GM18499 (cell line): Measurements from ENCODE around the gene GLIPR2.
"Not testable (repeated sequence)": the region's sequence is repeated elsewhere in the genome, so short reads cannot be mapped to it uniquely, and the experiment has no call there.

Source experiments
- ATAC-seq: cut with Tn5 transposase; IDR thresholded peaks from one replicate; pipeline ENCODE4 v1.9.1; 2021; ENCODE audit warnings: moderate number of reproducible peaks; ENCODE audit not compliant: insufficient read depth, unreplicated experiment

GLIPR2 gene

GRCh38 chr9:36142510-36143244, 6.1 kb downstream of the GLIPR2 start:
- ATAC-seq = no peak

GRCh38 chr9:36143245-36143641, 6.7 kb downstream of the GLIPR2 start:
- no peak for ATAC-seq

- ATAC-seq = no peak
Measured at GRCh38 chr9:36144309-36145232, 8.0 kb downstream of the GLIPR2 start.

- no peak for ATAC-seq
Measured at GRCh38 chr9:36145970-36146369, 9.4 kb downstream of the GLIPR2 start.

- ATAC-seq = no peak
Measured at GRCh38 chr9:36146651-36147050, 10.1 kb downstream of the GLIPR2 start.

GRCh38 chr9:36147441-36148175, 11.1 kb downstream of the GLIPR2 start:
- no peak for ATAC-seq

GRCh38 chr9:36148311-36149051, 11.9 kb downstream of the GLIPR2 start:
- ATAC-seq = no peak

GRCh38 chr9:36149197-36149596, 12.7 kb downstream of the GLIPR2 start:
- no peak for ATAC-seq

GRCh38 chr9:36150574-36151315, 14.2 kb downstream of the GLIPR2 start:
- no peak for ATAC-seq

GRCh38 chr9:36151316-36152210, 15.0 kb downstream of the GLIPR2 start:
- peak; percentile 66 for ATAC-seq

GRCh38 chr9:36152741-36153438, 16.4 kb downstream of the GLIPR2 start:
- no peak for ATAC-seq

- ATAC-seq = no peak
Measured at GRCh38 chr9:36153746-36154145, 17.2 kb downstream of the GLIPR2 start.

- ATAC-seq = no peak
Measured at GRCh38 chr9:36154331-36154952, 17.9 kb downstream of the GLIPR2 start.

GRCh38 chr9:36156116-36156515, 19.6 kb downstream of the GLIPR2 start:
- no peak for ATAC-seq

GRCh38 chr9:36158122-36158521, 21.6 kb downstream of the GLIPR2 start:
- ATAC-seq = no peak

- no peak for ATAC-seq
Measured at GRCh38 chr9:36158917-36159316, 22.4 kb downstream of the GLIPR2 start.

GRCh38 chr9:36159509-36159908, 23.0 kb downstream of the GLIPR2 start:
- ATAC-seq = not testable (repeated sequence)
